Keratinocyte (primary cell): Measurements from ENCODE around the gene SELENOT. TPM values are rescaled to one million over a fixed set of nuclear protein-coding genes. Genes with fewer than 3 reads are reported as not detected.

Experiments
- DNase-seq: peaks from one replicate; pipeline ENCODE4 v3.0.0-alpha.2; 2011; ENCODE audit warnings: low read depth, missing footprints, low spot score
- FAIRE-seq: peaks from 2 replicates; lab custom pipeline; 2011; peaks lifted over from hg19 to GRCh38; lab: Jason Lieb, UNC
- H2AFZ ChIP-seq: 2 replicates; pipeline ENCODE4 v1.6.0; 2012; ENCODE audit warnings: low read length, control low read depth, inconsistent platforms; ENCODE audit not compliant: control insufficient read depth
- H3K27ac ChIP-seq: 2 replicates; pipeline ENCODE4 v1.5.1; 2011; ENCODE audit warnings: low read length; ENCODE audit not compliant: control insufficient read depth, insufficient read depth
- H3K27me3 ChIP-seq: 3 replicates; pipeline ENCODE4 v1.6.0; 2011; ENCODE audit warnings: low read length; ENCODE audit not compliant: control insufficient read depth, insufficient read depth; ENCODE audit errors: extremely low read depth
- H3K36me3 ChIP-seq, 2 experiments: 2 replicates in 1 of 2; 3 replicates in 1 of 2; pipeline ENCODE4 v1.5.1; 2011; ENCODE audit warnings: low read length in 2 of 2, mild to moderate bottlenecking in 1 of 2; ENCODE audit not compliant: control insufficient read depth in 2 of 2, insufficient read depth in 2 of 2; ENCODE audit errors: extremely low read depth in 1 of 2
- H3K4me1 ChIP-seq: 3 replicates; pipeline ENCODE4 v1.5.1; 2011; ENCODE audit warnings: low read length; ENCODE audit not compliant: control insufficient read depth, insufficient read depth; ENCODE audit errors: extremely low read depth
- H3K4me2 ChIP-seq: 3 replicates; pipeline ENCODE4 v1.6.0; 2011; ENCODE audit warnings: low read depth, low read length; ENCODE audit not compliant: control insufficient read depth, insufficient read depth; ENCODE audit errors: extremely low read depth
- H3K4me3 ChIP-seq, 3 experiments: fragments of 200-600 bp in 1 of 3; sonication (generic) in 1 of 3; 2 replicates in 2 of 3; 3 replicates in 1 of 3; pipeline ENCODE4 v1.5.1; 2011 to 2016; ENCODE audit warnings: low read length in 3 of 3, mild to moderate bottlenecking in 3 of 3, control low read depth in 2 of 3, inconsistent platforms in 1 of 3, low read depth in 1 of 3, mixed read lengths in 1 of 3, mixed run types in 1 of 3, moderate library complexity in 1 of 3; ENCODE audit not compliant: control insufficient read depth in 2 of 3, insufficient read depth in 2 of 3; ENCODE audit errors: extremely low read depth in 1 of 3
- H3K79me2 ChIP-seq: 2 replicates; pipeline ENCODE4 v1.6.0; 2012; ENCODE audit warnings: low read length; ENCODE audit not compliant: control insufficient read depth, insufficient read depth
- H3K9ac ChIP-seq: 3 replicates; pipeline ENCODE4 v1.6.0; 2011; ENCODE audit warnings: low read length; ENCODE audit not compliant: control insufficient read depth, insufficient read depth; ENCODE audit errors: extremely low read depth
- H3K9me1 ChIP-seq: 3 replicates; pipeline ENCODE4 v1.6.0; 2011; ENCODE audit warnings: low read length; ENCODE audit not compliant: control insufficient read depth, insufficient read depth; ENCODE audit errors: extremely low read depth
- H3K9me3 ChIP-seq: 2 replicates; pipeline ENCODE4 v1.5.1; 2012; ENCODE audit warnings: low read depth, low read length; ENCODE audit not compliant: control insufficient read depth
- H4K20me1 ChIP-seq: 3 replicates; pipeline ENCODE4 v1.6.0; 2011; ENCODE audit warnings: low read length; ENCODE audit not compliant: control insufficient read depth, insufficient read depth; ENCODE audit errors: extremely low read depth
- EZH2 ChIP-seq: IDR thresholded peaks from one replicate; pipeline ENCODE4 v1.6.1; 2012; ENCODE audit warnings: inconsistent platforms, mild to moderate bottlenecking, low read length, moderate library complexity
- dilution Hi-C: fragments of 300-500 bp; cut with MboI; formaldehyde crosslinking; loops from one replicate; pipeline ENCODE4 v1.7.0; 2020; ENCODE audit warnings: low sequenced_read_pairs; ENCODE audit not compliant: extremely low pct_ligation_motif_present
- polyA plus RNA-seq, 5 experiments: library from polyadenylated mRNA; depleted of rRNA in 3 of 5; stranded (reverse) in 3 of 5; stranded (forward) in 1 of 5; unstranded in 1 of 5; fragments of >200 nt; gene quantifications; 1 replicate in 1 of 5; 2 replicates in 3 of 5; 3 replicates in 1 of 5; pipeline versions ENCODE4 v1.2.1 to v1.2.3, GENCODE V29; 2011 to 2012; ENCODE audit warnings: missing spikeins in 2 of 5, low read depth in 1 of 5, low replicate concordance in 1 of 5
- TF ChIP-seq, protein P1 (sequence below), 3 experiments: IDR thresholded peaks in 1 of 3; conservative IDR thresholded peaks in 1 of 3; optimal IDR thresholded peaks in 1 of 3; 2 replicates in 2 of 3; 3 replicates in 1 of 3; pipeline versions ENCODE3 to v1.5.1; 2011; ENCODE audit warnings: low read length in 3 of 3, mild to moderate bottlenecking in 3 of 3, moderate library complexity in 2 of 3, control low read depth in 1 of 3, inconsistent platforms in 1 of 3; ENCODE audit not compliant: insufficient read depth in 2 of 3; ENCODE audit errors: extremely low read depth in 1 of 3

Gene SELENOT
- polyA plus RNA-seq, 1 donor (not counting 4 experiments of a cell fraction or from before 2014, with no cell fraction given), result 597 TPM

DNA sequence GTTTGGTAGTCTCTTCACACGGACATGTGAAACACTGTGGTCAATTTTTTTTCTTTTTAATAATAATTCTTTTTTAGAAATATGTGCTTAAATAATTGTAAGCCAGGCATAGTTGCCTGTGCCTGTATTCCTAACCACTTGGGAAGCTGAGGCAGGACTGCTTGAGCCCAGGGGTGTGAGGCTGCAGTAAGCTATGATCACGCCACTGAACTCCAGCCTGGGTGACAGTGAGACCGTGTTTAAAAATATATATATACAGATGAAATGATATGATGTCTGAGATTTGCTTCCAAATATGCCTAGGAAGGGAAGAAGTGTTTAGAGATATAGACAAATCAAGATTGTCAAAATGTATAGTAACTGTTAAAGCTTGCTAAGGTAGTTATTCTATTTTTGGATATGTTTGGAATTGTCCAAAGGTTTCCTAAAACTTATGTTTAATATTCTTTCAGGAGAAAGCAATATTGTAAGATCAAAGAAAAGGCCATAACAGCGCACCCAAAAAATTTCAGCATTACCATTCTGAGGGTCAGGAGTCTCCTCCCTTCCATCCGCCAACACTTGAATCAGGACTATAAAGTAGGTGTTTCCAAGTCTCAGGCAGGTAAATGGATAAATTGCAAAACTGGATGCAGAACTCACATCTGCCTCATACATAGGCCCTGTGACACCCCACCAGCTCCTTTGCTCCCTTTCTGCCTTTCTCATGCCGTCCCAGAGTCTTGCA, 532 bp upstream of the SELENOT start:
- H3K9me1 ChIP-seq, result no peaks in the 10 kb centered on the region
- FAIRE-seq (no peak), DNase-seq (no peak)
- peak overlapping the region; percentile 63 to 89 (median 80) for H3K4me3 ChIP-seq
- no peak overlapping the region for H2AFZ ChIP-seq
- H3K79me2 ChIP-seq, result peaks cover 78% of the 10 kb centered on the region
- H3K36me3 ChIP-seq, result peaks cover 0 to 9% of the 10 kb centered on the region in 2 experiments
- H3K4me1 ChIP-seq, result peaks cover 42% of the 10 kb centered on the region
- peak overlapping the region; percentile 85 for H3K27ac ChIP-seq
- peak overlapping the region; percentile 80 for H3K9ac ChIP-seq
- H3K27me3 ChIP-seq, result no peaks in the 10 kb centered on the region
- dilution Hi-C loops, result no loop called here
- peak overlapping the region; percentile 84 for H3K4me2 ChIP-seq
- no peaks in the 10 kb centered on the region for H3K9me3 ChIP-seq
- H4K20me1 ChIP-seq, result peaks cover 4% of the 10 kb centered on the region
- TF ChIP-seq, protein P1, sequence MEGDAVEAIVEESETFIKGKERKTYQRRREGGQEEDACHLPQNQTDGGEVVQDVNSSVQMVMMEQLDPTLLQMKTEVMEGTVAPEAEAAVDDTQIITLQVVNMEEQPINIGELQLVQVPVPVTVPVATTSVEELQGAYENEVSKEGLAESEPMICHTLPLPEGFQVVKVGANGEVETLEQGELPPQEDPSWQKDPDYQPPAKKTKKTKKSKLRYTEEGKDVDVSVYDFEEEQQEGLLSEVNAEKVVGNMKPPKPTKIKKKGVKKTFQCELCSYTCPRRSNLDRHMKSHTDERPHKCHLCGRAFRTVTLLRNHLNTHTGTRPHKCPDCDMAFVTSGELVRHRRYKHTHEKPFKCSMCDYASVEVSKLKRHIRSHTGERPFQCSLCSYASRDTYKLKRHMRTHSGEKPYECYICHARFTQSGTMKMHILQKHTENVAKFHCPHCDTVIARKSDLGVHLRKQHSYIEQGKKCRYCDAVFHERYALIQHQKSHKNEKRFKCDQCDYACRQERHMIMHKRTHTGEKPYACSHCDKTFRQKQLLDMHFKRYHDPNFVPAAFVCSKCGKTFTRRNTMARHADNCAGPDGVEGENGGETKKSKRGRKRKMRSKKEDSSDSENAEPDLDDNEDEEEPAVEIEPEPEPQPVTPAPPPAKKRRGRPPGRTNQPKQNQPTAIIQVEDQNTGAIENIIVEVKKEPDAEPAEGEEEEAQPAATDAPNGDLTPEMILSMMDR (optimal IDR thresholded peaks at IDR 0.05 in 1 of 3, IDR thresholded peaks at IDR 0.05 in 1 of 3, conservative IDR thresholded peaks at IDR 0.05 in 1 of 3; ENCODE audit: extremely low read depth in 1 of 3, insufficient read depth in 2 of 3, low read length in 3 of 3), result no peak
- TF ChIP-seq EZH2, result no peak

DNA sequence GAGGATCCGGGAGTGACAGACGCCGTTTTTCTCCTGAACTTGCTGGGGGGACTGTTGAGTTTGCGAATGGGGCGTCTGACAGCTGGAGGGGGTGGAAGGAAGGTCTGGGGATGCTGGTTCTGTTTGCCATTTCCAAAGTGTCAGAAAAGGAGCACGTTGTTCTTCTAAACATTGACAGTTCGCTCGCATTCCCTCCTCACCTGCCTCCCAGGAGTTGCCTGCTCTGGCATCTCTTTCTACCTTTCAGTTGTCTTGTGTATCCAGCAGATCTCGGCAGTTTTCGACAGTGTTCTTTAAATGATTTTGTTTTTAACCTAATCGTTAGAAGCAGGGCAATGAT, 829 bp downstream of the SELENOT start:
- Histone ChIP-seq H3K79me2 (peaks cover 79% of the 10 kb centered on the region), H3K4me3 (peak overlapping the region; percentile 63 to 89 (median 80)), H3K27ac (peak overlapping the region; percentile 85), H3K27me3 (no peaks in the 10 kb centered on the region), H3K9me3 (no peaks in the 10 kb centered on the region), H4K20me1 (peaks cover 4% of the 10 kb centered on the region), H3K4me2 (peak overlapping the region; percentile 73), H3K9ac (peak overlapping the region; percentile 80), H3K9me1 (no peaks in the 10 kb centered on the region), H2AFZ (no peak overlapping the region), H3K36me3 (peaks cover 0 to 9% of the 10 kb centered on the region in 2 experiments), H3K4me1 (peaks cover 29% of the 10 kb centered on the region)
- dilution Hi-C loops, result no loop called here
- TF ChIP-seq EZH2, result no peak
- TF ChIP-seq, protein P1 (optimal IDR thresholded peaks at IDR 0.05 in 1 of 3, IDR thresholded peaks at IDR 0.05 in 1 of 3, conservative IDR thresholded peaks at IDR 0.05 in 1 of 3; ENCODE audit: extremely low read depth in 1 of 3, insufficient read depth in 2 of 3, low read length in 3 of 3), result no peak
- DNase-seq (no peak), FAIRE-seq (no peak)
